HG03108 (cell line): ENCODE results near the gene PLXDC2.
"Not testable (repeated sequence)": the region's sequence is repeated elsewhere in the genome, so short reads cannot be mapped to it uniquely, and the experiment has no call there.

Source experiments
- ATAC-seq: cut with Tn5 transposase; IDR thresholded peaks from one replicate; pipeline ENCODE4 v1.9.1; 2021; ENCODE audit warnings: moderate library complexity; ENCODE audit not compliant: unreplicated experiment

The PLXDC2 gene

GRCh38 chr10:20173046-20173445 lies 356.8 kb downstream of the PLXDC2 start:
- ATAC-seq = no peak

GRCh38 chr10:20175719-20176118 lies 359.5 kb downstream of the PLXDC2 start:
- ATAC-seq = no peak

GRCh38 chr10:20180766-20181165 lies 364.5 kb downstream of the PLXDC2 start:
- no peak for ATAC-seq

DNA sequence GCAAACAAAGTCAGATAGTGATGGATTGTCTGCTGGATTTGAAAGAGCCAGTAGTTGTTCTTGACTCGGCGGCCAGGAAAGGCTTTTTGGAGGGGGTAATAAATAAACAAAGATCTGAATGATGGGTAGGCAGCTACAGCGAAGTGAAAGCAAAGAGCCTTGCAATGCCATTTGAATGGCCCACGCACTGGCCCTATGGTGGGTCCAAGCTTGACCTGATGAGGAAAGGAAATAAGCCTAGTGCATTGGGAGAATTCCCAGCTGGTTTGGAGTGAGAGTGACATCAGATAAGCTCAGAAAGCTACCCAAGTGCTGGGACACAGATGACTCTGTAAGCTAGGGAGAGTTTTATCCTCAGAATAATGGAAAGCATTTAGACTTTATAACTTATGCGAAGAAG lies 365.2 kb downstream of the PLXDC2 start:
- ATAC-seq = no peak

- ATAC-seq = no peak
Measured at GRCh38 chr10:20185116-20185515, 368.9 kb downstream of the PLXDC2 start.

DNA sequence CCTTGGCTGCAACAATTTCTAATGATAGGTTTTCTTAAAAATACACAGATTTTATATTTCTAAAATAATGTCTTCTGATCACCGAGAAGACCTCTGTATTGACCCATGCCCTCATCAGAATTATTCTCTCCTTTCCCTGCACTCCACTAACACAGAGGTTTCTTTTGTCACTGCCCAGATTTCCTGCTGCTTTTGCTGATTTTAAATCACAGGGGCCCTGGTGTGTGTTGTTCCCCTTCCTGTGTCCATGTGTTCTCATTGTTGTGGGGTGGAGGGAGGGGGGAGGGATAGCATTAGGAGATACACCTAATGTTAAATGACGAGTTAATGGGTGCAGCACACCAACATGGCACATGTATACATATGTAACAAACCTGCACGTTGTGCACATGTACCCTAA lies 375.2 kb downstream of the PLXDC2 start:
- not testable (repeated sequence) for ATAC-seq

DNA sequence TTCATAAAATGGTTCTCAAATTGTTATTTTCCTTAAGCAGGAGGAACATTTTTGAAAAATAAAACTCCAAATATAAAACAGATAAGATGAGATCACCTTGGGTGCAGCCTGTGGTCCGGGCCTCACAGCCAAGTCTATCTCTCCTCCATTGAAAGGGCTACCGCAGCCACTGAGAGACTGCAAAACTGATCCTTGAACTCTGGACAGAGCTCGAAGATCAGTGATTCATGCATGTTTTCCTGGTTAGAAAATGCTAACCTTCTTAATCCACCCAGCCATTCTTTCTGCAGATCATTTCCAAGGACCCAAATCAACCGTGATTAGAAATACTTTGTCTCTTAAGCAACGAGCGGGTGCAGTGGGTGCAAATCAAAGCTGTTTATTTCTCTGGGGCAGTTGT lies 378.8 kb downstream of the PLXDC2 start:
- no peak for ATAC-seq

DNA sequence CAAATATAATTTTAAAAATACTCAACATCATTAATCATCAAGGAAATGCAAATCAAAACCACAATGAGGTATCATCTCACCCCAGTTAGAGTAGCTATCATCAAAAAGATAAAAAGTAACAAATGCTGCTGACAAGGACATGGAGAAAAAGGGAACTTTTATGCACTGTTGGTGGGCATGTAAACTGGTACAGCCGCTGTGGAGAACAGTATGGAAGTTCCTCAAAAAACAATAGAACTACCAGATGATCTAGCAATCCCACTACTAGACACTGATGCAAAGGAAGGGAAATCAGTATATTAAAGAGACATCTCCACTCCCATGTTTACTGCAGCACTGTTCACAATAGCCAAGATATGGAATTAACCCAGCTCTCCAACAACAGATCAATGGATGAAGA lies 384.5 kb downstream of the PLXDC2 start:
- ATAC-seq = no peak

DNA sequence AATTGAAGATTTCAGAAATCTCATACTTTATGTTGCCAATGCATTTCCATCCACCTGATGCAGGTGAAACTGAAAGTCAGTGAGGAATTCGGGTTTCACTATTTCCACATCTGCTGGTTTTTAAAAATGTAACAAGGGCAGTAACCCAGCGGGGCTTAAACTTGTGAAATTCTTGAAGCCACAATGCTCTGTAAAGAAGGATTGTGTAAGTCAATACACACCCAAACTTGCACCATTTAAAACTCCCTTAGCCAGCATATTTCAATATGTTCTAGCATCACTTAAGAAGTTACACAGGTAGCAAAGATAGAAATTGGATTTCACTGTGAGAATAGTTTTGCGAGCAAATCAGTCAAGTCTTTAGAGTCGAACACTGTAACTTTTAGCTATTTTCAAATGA lies 386.1 kb downstream of the PLXDC2 start:
- ATAC-seq = no peak

DNA sequence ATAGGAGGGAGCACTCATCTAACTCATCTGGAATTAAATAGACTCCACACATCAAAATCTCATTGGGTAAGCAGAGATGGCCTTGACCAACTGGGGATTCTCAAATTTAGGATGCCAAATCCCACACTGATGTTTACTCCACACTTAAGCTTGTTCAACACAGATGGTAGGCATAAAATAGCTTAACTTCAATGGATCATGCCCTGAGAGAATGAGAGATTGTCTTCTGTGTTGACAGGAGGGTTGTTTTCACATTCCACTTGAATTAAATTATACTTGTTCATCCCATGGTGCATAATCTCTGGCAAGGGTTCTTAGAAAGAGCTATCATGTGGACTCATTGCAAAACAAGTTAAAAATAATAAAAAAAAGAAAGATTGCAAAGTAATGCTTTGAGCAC lies 391.4 kb downstream of the PLXDC2 start:
- no peak for ATAC-seq

GRCh38 chr10:20209098-20209497 lies 392.9 kb downstream of the PLXDC2 start:
- not testable (repeated sequence) for ATAC-seq

- no peak for ATAC-seq
Measured at GRCh38 chr10:20215547-20216152, 399.4 kb downstream of the PLXDC2 start.

DNA sequence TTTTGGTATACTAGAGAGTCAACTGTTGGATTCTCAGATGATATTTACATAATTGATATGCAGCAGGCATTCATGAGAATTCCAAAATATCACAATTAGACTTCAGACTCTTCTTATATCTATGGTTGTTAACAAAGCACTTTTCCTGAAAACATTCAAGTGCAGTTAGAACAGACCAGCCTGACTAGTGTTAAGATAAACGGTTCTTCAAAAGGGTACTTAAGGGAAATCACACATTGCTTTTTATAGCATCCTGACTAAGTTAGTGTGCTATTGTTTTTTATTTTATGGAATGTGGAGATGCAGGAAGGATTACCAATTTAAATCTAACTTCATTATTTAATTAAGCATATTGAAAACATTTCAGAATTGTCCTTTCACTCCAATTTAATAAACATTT lies 405.1 kb downstream of the PLXDC2 start:
- no peak for ATAC-seq

DNA sequence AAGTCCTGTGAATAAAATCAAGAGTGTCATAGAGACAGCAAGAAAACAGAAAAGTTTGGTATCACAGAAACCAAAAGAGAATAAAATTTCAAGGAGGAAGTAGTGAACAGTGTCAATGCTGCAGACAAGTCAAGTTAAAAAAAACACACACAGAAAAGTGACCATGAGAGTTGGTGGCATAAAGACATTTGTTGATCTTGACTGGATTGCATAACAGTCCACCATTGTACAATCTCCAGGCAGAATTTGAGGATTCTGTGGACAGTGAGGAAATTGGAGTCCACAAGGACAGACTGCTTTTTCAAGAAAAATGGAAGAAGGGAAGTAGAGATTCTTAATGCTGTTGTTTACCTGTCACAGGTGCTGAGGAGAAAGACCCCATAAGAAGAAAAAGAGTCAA lies 412.5 kb downstream of the PLXDC2 start:
- ATAC-seq = no peak

GRCh38 chr10:20232079-20232705 lies 416.0 kb downstream of the PLXDC2 start:
- no peak for ATAC-seq

DNA sequence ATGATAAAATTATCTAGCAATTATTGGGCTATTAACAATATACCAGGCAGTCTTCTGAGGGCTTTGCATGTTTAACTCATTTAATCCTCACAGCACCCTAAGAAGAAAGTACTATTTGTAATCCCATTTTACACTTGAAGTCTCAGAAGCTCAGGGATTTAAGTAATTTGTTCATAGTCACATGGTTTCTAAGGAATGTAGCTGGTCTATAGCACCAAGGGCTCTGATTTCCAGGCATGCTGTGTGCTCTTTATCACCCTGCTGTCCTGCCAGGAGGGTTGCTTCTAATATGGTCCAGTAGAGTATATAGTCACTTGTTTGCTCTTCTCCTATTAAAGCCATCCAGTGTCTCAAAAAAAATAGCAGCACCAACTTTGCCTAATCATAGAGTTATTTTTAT lies 417.2 kb downstream of the PLXDC2 start:
- no peak for ATAC-seq

GRCh38 chr10:20234579-20234978 lies 418.3 kb downstream of the PLXDC2 start:
- no peak for ATAC-seq

DNA sequence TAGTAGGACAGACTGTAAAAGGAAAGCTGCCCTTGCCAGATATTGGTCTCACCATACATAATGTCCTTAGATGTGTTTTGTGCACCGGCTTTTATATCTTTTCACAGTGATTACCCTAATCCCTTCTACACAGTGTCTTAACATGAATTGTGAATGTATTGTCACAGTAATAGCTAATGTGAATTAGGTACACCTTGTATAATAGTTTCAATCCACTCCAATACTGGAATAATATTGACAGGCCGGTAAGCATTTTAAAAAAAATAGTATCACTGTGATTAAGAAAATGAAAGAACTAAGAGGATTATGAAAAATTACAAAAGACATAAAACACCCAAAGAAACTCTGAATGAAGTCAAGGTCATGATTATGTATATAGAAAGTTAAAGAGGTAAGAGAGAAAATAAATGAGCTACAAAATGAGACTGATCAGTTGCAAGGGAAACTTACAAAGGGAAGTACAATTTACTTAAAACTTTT lies 420.9 kb downstream of the PLXDC2 start:
- ATAC-seq = no peak

- ATAC-seq = no peak
Measured at GRCh38 chr10:20237586-20237985, 421.4 kb downstream of the PLXDC2 start.

DNA sequence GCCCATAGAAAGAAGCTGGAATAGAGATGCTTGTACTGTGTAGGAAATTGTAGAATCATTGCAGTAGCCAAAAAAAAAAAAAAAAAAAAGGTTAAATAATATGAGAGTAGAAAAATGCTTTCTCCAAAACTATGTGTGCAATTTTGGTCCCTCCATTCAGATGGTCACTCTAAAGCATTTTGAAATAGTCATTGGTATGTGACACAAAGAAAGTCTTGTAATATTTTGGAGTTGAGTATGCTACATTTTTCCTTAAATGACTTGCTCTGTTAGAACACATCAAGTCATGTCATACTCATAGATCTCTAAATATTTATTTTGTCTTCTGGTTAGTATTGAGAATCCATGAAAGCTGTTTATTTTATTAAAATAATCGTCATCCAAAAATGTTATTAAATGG lies 424.4 kb downstream of the PLXDC2 start:
- ATAC-seq = no peak

- no peak for ATAC-seq
Measured at GRCh38 chr10:20247454-20247853, 431.2 kb downstream of the PLXDC2 start.

DNA sequence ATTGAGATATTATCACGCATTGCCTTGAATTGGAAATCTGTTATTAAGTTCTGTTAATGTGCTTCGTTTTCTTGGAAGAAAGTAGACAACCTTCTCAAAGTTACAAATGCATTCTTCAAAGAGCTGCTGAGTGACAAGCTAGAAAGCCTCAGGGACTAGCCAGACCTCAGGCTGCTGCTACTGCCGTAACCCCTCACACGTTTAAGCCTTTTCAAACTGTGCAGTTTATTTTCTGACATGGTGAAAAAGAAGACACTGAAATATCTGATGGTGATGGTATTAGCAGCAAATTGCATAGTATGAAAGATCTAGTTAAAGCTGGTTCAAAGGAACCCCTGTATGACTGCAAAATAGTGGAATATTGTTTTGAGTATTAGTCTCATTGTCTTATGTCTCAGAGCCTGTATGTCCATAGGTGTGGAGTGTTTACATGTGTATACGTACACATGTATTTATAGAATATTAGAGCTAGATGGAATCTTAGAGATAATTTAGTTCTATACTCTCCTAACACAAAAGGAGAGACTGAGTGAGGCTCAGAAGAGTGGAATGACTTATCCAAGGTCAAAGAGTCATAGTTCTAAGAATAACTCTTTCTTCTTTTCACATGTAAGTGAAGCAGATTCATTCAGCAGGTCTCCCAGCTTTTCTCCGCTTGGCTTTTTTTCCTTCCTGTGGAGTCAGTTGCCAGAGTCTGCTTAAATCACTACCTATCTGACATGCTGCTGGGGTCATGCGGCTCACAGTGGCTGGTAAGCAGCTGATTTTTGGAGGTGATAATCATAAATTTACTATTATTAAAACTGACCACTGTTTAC lies 431.9 kb downstream of the PLXDC2 start:
- no peak for ATAC-seq
